GM12878 (cell line): ENCODE data around the gene TRIM60.

Experiments used
- PAX8 ChIP-seq: fragments of 450-650 bp; IDR thresholded peaks from 2 replicates; pipeline ENCODE4 v1.6.1; 2017; ENCODE audit warnings: mild to moderate bottlenecking, moderate library complexity
- POLR2A ChIP-seq: IDR thresholded peaks from 2 replicates; pipeline ENCODE4 v1.6.1; 2011; ENCODE audit warnings: low read depth, mild to moderate bottlenecking, low read length
- TF ChIP-seq, protein P1 (sequence below): IDR thresholded peaks from 2 replicates; pipeline ENCODE4 v1.6.1; 2012; ENCODE audit warnings: low read depth, low read length, improper control_type of control experiment
- TF ChIP-seq, protein P2 (sequence below): IDR thresholded peaks from 2 replicates; pipeline ENCODE4 v1.6.1; 2011; ENCODE audit warnings: low read depth, mild to moderate bottlenecking, low read length, moderate library complexity, borderline replicate concordance; ENCODE audit errors: extremely low read depth

GRCh38 chr4:165070560-165070959 is 38.8 kb downstream of the TRIM60 start:
- TF ChIP-seq, protein P1, sequence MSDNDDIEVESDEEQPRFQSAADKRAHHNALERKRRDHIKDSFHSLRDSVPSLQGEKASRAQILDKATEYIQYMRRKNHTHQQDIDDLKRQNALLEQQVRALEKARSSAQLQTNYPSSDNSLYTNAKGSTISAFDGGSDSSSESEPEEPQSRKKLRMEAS = no peak
- no peak for TF ChIP-seq POLR2A
- TF ChIP-seq, protein P2, sequence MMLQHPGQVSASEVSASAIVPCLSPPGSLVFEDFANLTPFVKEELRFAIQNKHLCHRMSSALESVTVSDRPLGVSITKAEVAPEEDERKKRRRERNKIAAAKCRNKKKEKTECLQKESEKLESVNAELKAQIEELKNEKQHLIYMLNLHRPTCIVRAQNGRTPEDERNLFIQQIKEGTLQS = no peak
- TF ChIP-seq PAX8 = no peak
